HG03571 (cell line): Measurements from ENCODE around the gene FGF23.
"Not testable (repeated sequence)": the region's sequence is repeated elsewhere in the genome, so short reads cannot be mapped to it uniquely, and the experiment has no call there.

ENCODE experiments used
- ATAC-seq: cut with Tn5 transposase; IDR thresholded peaks from one replicate; pipeline ENCODE4 v1.9.1; 2021; ENCODE audit not compliant: unreplicated experiment

Gene FGF23

GRCh38 chr12:4379405-4379804 is at the start of gene FGF23:
FGF23 (minus strand) TSS chr12:4379712; CDS start chr12:4379582, 130 bp downstream.
- ATAC-seq, result no peak

GRCh38 chr12:4424422-4424821 is 44.9 kb upstream of the FGF23 start:
- ATAC-seq, result no peak

- no peak for ATAC-seq
Measured at GRCh38 chr12:4423528-4424195, 44.1 kb upstream of the FGF23 start.

- no peak for ATAC-seq
Measured at GRCh38 chr12:4422985-4423384, 43.5 kb upstream of the FGF23 start.

GRCh38 chr12:4421590-4422031 is 42.1 kb upstream of the FGF23 start:
- no peak for ATAC-seq

- no peak for ATAC-seq
Measured at GRCh38 chr12:4420138-4420670, 40.7 kb upstream of the FGF23 start.

GRCh38 chr12:4418913-4419312 is 39.4 kb upstream of the FGF23 start:
- ATAC-seq, result no peak

- no peak for ATAC-seq
Measured at GRCh38 chr12:4417936-4418335, 38.4 kb upstream of the FGF23 start.

- no peak for ATAC-seq
Measured at GRCh38 chr12:4417455-4417854, 37.9 kb upstream of the FGF23 start.

GRCh38 chr12:4416276-4416675 is 36.8 kb upstream of the FGF23 start:
- ATAC-seq, result no peak

GRCh38 chr12:4412465-4412864 is 33.0 kb upstream of the FGF23 start:
- ATAC-seq, result no peak

GRCh38 chr12:4412056-4412455 is 32.5 kb upstream of the FGF23 start:
- no peak for ATAC-seq

GRCh38 chr12:4407136-4407535 is 27.6 kb upstream of the FGF23 start:
- ATAC-seq, result no peak

- ATAC-seq, result not testable (repeated sequence)
Measured at GRCh38 chr12:4404877-4405637, 25.5 kb upstream of the FGF23 start.

GRCh38 chr12:4402996-4403395 is 23.5 kb upstream of the FGF23 start:
- ATAC-seq, result no peak

GRCh38 chr12:4401117-4401516 is 21.6 kb upstream of the FGF23 start:
- ATAC-seq, result no peak

- no peak for ATAC-seq
Measured at GRCh38 chr12:4395818-4396217, 16.3 kb upstream of the FGF23 start.

GRCh38 chr12:4393211-4393610 is 13.7 kb upstream of the FGF23 start:
- no peak for ATAC-seq

- ATAC-seq, result no peak
Measured at GRCh38 chr12:4392223-4392742, 12.8 kb upstream of the FGF23 start.

- ATAC-seq, result no peak
Measured at GRCh38 chr12:4388662-4389061, 9.2 kb upstream of the FGF23 start.

- ATAC-seq, result no peak
Measured at GRCh38 chr12:4388032-4388431, 8.5 kb upstream of the FGF23 start.

GRCh38 chr12:4387607-4388006 is 8.1 kb upstream of the FGF23 start:
- no peak for ATAC-seq
